Fibroblast of mammary gland (primary cell): ENCODE results near the gene TNS4.

Source experiments
- DNase-seq: peaks from one replicate; pipeline ENCODE4 v3.0.0-alpha.2; 2010; ENCODE audit warnings: low read depth
- H3K4me3 ChIP-seq: 2 replicates; pipeline ENCODE4 v1.5.1; 2011; ENCODE audit warnings: low read depth, mild to moderate bottlenecking, low read length, moderate library complexity; ENCODE audit not compliant: control insufficient read depth
- CTCF ChIP-seq: conservative IDR thresholded peaks from 2 replicates; pipeline ENCODE4 v1.5.1; 2011; ENCODE audit warnings: low read depth, low read length, inconsistent platforms; ENCODE audit not compliant: control insufficient read depth, insufficient read depth

TNS4 gene

DNA sequence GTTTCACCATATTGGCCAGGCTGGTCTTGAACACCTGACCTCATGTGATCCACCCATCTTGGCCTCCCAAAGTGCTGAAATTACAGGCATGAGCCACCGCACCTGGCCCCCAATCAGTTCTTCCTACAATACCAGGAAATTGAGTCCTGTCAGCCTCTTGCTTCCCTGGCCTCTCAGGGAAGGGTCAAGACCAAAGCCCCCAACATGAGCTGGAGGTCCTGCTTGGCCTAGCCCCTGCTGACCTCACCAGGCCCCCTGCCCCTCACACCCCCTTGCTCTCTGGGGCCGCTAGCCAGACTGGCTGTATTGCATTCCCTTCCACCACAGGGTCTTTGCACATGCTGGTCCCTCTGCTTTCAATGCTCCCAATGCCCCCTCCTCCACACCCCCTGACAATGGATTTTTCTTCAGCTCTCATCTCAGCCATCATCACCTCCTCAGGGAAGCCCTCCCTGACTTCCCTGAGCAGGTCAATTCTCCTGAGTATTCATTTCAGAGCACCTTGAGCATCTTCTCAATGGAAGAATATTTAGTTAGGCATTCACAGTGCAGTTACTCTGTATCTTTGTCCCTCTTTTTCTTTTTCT, 34.0 kb downstream of the TNS4 start:
- DNase-seq, result no peak
- no peak overlapping the region for H3K4me3 ChIP-seq
- no peak for TF ChIP-seq CTCF

GRCh38 chr17:40466298-40466971, 35.0 kb downstream of the TNS4 start:
- no peak for TF ChIP-seq CTCF
- no peak for DNase-seq

GRCh38 chr17:40464392-40464855, 37.0 kb downstream of the TNS4 start:
- no peak for TF ChIP-seq CTCF
- H3K4me3 ChIP-seq, result no peak overlapping the region
- DNase-seq, result no peak

More at GRCh38 chr17:40466298-40466971, 35.0 kb downstream of the TNS4 start:
- H3K4me3 ChIP-seq, result no peak overlapping the region

GRCh38 chr17:40463122-40463550, 38.3 kb downstream of the TNS4 start:
- TF ChIP-seq CTCF, result no peak
- peak; percentile 48 for DNase-seq
- H3K4me3 ChIP-seq, result no peak overlapping the region

DNA sequence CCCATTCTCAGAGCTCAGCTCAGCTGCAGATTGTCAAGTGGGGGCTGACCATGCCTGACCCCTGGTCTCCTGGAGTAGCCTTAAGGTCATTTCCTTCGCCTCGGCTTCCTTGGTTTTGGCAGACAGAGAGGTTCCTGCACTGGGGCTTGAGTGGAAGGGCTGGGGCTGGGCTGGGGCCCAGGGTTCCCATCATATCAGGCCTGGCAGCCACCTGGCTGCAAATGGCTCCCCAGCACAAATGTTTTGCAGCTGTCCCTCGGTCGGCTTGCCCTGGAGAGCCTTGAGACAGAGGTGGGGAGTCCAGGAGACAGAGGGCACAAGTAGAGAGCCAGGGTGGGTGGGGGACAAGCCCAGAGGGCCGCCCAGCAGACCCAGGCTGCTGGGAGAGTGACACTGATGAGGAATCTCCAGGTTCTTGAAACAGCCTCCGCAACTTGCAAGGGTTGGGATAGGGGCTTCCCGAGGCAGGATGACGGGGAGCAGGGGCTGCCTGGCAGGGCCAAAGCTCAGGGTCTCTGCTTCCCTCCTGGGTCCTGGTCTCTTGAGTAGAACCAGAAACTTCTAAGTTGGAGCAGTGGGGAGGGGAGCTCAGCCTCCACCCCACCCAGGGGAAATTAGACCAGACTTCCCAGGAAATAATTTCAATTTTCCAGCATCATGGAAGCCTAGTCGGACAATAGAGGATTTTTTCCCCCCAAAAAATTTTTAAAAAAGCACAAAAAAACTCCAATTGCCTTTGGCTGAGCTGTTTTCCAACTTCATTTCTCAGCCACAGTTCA, 38.9 kb downstream of the TNS4 start:
- peak; percentile 42 for DNase-seq
- no peak for TF ChIP-seq CTCF
- no peak overlapping the region for H3K4me3 ChIP-seq

DNA sequence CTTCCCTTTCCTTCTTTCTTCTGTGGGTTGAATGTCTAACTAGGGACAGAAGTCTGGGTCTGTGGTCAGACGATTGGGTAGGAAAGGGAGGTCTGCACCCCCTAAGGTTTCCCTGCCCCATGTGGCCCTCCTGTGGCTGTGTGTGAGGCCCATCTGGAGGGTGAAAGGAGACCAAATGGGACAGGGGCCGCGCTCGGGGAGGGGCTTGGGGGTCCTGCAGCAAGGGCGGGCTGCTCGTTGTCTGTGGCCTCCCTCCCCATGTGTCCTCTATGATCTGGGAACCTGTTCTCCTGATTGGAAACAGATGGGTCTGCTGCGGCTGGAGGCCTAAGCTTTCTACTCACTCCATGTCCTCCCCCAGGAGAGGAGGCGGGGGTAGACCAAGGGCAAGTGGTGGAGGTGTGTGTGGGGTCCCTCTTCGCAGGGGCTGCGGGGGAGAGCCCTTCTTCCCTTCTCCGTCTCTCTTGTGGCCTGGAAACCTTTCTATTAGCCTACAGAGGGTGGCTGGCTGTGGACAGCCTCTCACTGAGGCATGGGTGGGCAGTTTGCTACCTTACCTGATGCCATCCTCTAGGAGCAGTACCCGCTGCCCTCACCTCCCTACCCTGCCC, 39.6 kb downstream of the TNS4 start:
- DNase-seq, result peak; percentile 76
- no peak for TF ChIP-seq CTCF
- H3K4me3 ChIP-seq, result no peak overlapping the region
